Right kidney (tissue), 1 donor: Measurements from ENCODE around the gene HLCS.

Experiments used
- DNase-seq: peaks from one replicate; pipeline ENCODE4 v3.0.0-alpha.2; 2016

HLCS gene

GRCh38 chr21:36718951-36719501 lies 247.4 kb downstream of the HLCS start:
- DNase-seq: no peak

- no peak for DNase-seq
Measured at GRCh38 chr21:36717976-36718375, 248.5 kb downstream of the HLCS start.

- DNase-seq: no peak
Measured at GRCh38 chr21:36716836-36717235, 249.6 kb downstream of the HLCS start.

- DNase-seq: no peak
Measured at GRCh38 chr21:36716387-36716786, 250.1 kb downstream of the HLCS start.

- no peak for DNase-seq
Measured at GRCh38 chr21:36713746-36714145, 252.7 kb downstream of the HLCS start.

- peak; percentile 76 for DNase-seq
Measured at GRCh38 chr21:36710729-36711048, 255.8 kb downstream of the HLCS start.

- DNase-seq: no peak
Measured at GRCh38 chr21:36709868-36710728, 256.4 kb downstream of the HLCS start.

- peak; percentile 47 for DNase-seq
Measured at GRCh38 chr21:36709030-36709867, 257.2 kb downstream of the HLCS start.

GRCh38 chr21:36708286-36709029 lies 258.0 kb downstream of the HLCS start:
- peak; percentile 77 for DNase-seq

- DNase-seq: no peak
Measured at GRCh38 chr21:36707763-36708285, 258.6 kb downstream of the HLCS start.

GRCh38 chr21:36706951-36707762 lies 259.3 kb downstream of the HLCS start:
- DNase-seq: peak; percentile 76

- peak; percentile 55 for DNase-seq
Measured at GRCh38 chr21:36706482-36706852, 260.0 kb downstream of the HLCS start.

GRCh38 chr21:36705679-36706481 lies 260.6 kb downstream of the HLCS start:
- DNase-seq: peak; percentile 65

- peak; percentile 56 for DNase-seq
Measured at GRCh38 chr21:36704958-36705678, 261.4 kb downstream of the HLCS start.

GRCh38 chr21:36704281-36704957 lies 262.1 kb downstream of the HLCS start:
- DNase-seq: peak; percentile 66

- DNase-seq: peak; percentile 24
Measured at GRCh38 chr21:36703626-36704280, 262.7 kb downstream of the HLCS start.

GRCh38 chr21:36703123-36703522 lies 263.3 kb downstream of the HLCS start:
- no peak for DNase-seq

GRCh38 chr21:36702622-36702968 lies 263.9 kb downstream of the HLCS start:
- DNase-seq: no peak
